A549 (cell line): Measurements from ENCODE around the gene KCNK13. TPM values are rescaled to one million over a fixed set of nuclear protein-coding genes. Genes with fewer than 3 reads are reported as not detected.

Experiments
- ATAC-seq, 2 experiments: fragments of 200-7000 bp in 1 of 2; fragments of >200 bp in 1 of 2; cut with Nextera tagmentation in 1 of 2; cut with Tn5 transposase in 1 of 2; 3 replicates each; pipeline versions ENCODE4 v1.8.0 to v1.9.1; 2018 to 2020; ENCODE audit warnings: mild to moderate bottlenecking in 1 of 2, moderate library complexity in 1 of 2
- CTCF ChIA-PET: fragments of 300-600 bp; sonication (Branson Sonifier 250); formaldehyde crosslinking; extraction: SDS; loops from one replicate; lab custom pipeline; 2021; ENCODE audit warnings: antibody characterized with exemption, inconsistent platforms; lab: Yijun Ruan, JAX
- POLR2A ChIA-PET: fragments of 350-600 bp; formaldehyde crosslinking; extraction: SDS; loops from one replicate; lab custom pipeline; 2021; ENCODE audit warnings: antibody characterized with exemption, inconsistent platforms; lab: Yijun Ruan, JAX
- DNase-seq, 2 experiments: peaks; one replicate each; pipeline versions ENCODE4 v3.0.0 to v3.0.0-alpha.2; 2011 to 2016; ENCODE audit warnings: low read depth in 1 of 2, low spot score in 1 of 2
- FAIRE-seq: peaks from 2 replicates; lab custom pipeline; 2011; peaks lifted over from hg19 to GRCh38; lab: Jason Lieb, UNC
- H3K27ac ChIP-seq, 2 experiments: fragments of >200 bp; sonication (Bioruptor Twin); formaldehyde crosslinking; 3 replicates each; pipeline ENCODE4 v1.5.1; 2016 to 2017
- H3K4me1 ChIP-seq: fragments of >200 bp; sonication (Bioruptor Twin); formaldehyde crosslinking; 3 replicates; pipeline ENCODE4 v1.6.1; 2016
- H3K4me2 ChIP-seq: fragments of >200 bp; sonication (Bioruptor Twin); formaldehyde crosslinking; 3 replicates; pipeline ENCODE4 v1.6.1; 2016
- H3K4me3 ChIP-seq: fragments of >200 bp; sonication (Bioruptor Twin); formaldehyde crosslinking; 3 replicates; pipeline ENCODE4 v1.5.1; 2016
- H3K9me3 ChIP-seq: fragments of >200 bp; sonication (Bioruptor Twin); formaldehyde crosslinking; 3 replicates; pipeline ENCODE4 v1.6.1; 2016
- CEBPB ChIP-seq, 2 experiments: fragments of >200 bp in 1 of 2; sonication (Bioruptor Twin) in 1 of 2; formaldehyde crosslinking in 1 of 2; IDR thresholded peaks; 2 replicates each; pipeline ENCODE4 v1.6.1; 2012 to 2016
- EHMT2 ChIP-seq: fragments of 200-600 bp; sonication (generic); IDR thresholded peaks from 2 replicates; pipeline ENCODE4 v1.6.1; 2016; ENCODE audit warnings: antibody characterized with exemption, low read depth, mild to moderate bottlenecking, moderate library complexity
- ESRRA ChIP-seq: fragments of 150-350 bp; IDR thresholded peaks from 2 replicates; pipeline ENCODE4 v1.6.1; 2014; ENCODE audit warnings: mild to moderate bottlenecking, low read length, borderline replicate concordance
- HDAC2 ChIP-seq: fragments of 200-600 bp; sonication (generic); IDR thresholded peaks from 2 replicates; pipeline ENCODE4 v1.6.1; 2016
- HMGXB4 ChIP-seq: fragments of 250-450 bp; sonication (Bioruptor Pico); IDR thresholded peaks from 2 replicates; pipeline ENCODE4 v1.5.0; 2021; ENCODE audit warnings: mild to moderate bottlenecking, moderate library complexity, borderline replicate concordance
- HOXA7 ChIP-seq: fragments of 250-450 bp; sonication (Bioruptor Pico); IDR thresholded peaks from 2 replicates; pipeline ENCODE4 v1.5.0; 2020; ENCODE audit warnings: mild to moderate bottlenecking, moderate library complexity
- HOXB5 ChIP-seq: fragments of 250-450 bp; sonication (Bioruptor Pico); IDR thresholded peaks from 2 replicates; pipeline ENCODE4 v1.5.0; 2020; ENCODE audit warnings: mild to moderate bottlenecking, moderate library complexity
- KDM1A ChIP-seq: fragments of 200-600 bp; sonication (generic); IDR thresholded peaks from 2 replicates; pipeline ENCODE4 v1.6.1; 2016; ENCODE audit warnings: low read depth, mild to moderate bottlenecking
- MAX ChIP-seq: IDR thresholded peaks from 2 replicates; pipeline ENCODE4 v1.6.1; 2012
- MYC ChIP-seq: IDR thresholded peaks from 2 replicates; pipeline ENCODE4 v1.6.1; 2012; ENCODE audit warnings: mild to moderate bottlenecking, inconsistent platforms, low read length, improper control_type of control experiment, borderline replicate concordance
- RAD21 ChIP-seq, 2 experiments: fragments of >200 bp in 1 of 2; sonication (Bioruptor Twin) in 1 of 2; formaldehyde crosslinking in 1 of 2; IDR thresholded peaks in 1 of 2; conservative IDR thresholded peaks in 1 of 2; 2 replicates in 1 of 2; 3 replicates in 1 of 2; pipeline ENCODE4 v1.6.1; 2012 to 2018; ENCODE audit warnings: inconsistent platforms in 1 of 2
- RARB ChIP-seq: fragments of 250-450 bp; sonication (Bioruptor Pico); IDR thresholded peaks from 2 replicates; pipeline ENCODE4 v1.8.0; 2021; ENCODE audit warnings: mild to moderate bottlenecking, moderate library complexity
- RCOR1 ChIP-seq: fragments of 150-350 bp; IDR thresholded peaks from 2 replicates; pipeline ENCODE4 v1.6.1; 2014; ENCODE audit warnings: antibody characterized with exemption, low read length, low read depth
- REST ChIP-seq: fragments of 200-600 bp; sonication (generic); IDR thresholded peaks from 2 replicates; pipeline ENCODE4 v1.6.1; 2016; ENCODE audit warnings: antibody characterized with exemption, mild to moderate bottlenecking, moderate library complexity
- RFX5 ChIP-seq: fragments of 450-650 bp; IDR thresholded peaks from 2 replicates; pipeline ENCODE4 v1.7.1; 2014; ENCODE audit warnings: antibody characterized with exemption, mild to moderate bottlenecking, moderate library complexity
- SREBF2 ChIP-seq: fragments of 450-650 bp; IDR thresholded peaks from 2 replicates; pipeline ENCODE4 v1.6.1; 2014; ENCODE audit warnings: mild to moderate bottlenecking, moderate library complexity
- TP53 ChIP-seq: fragments of 250-450 bp; sonication (Bioruptor Pico); IDR thresholded peaks from 2 replicates; pipeline ENCODE4 v1.5.0; 2021; ENCODE audit warnings: mild to moderate bottlenecking, moderate library complexity
- ZC3H11A ChIP-seq: fragments of 450-650 bp; IDR thresholded peaks from 2 replicates; pipeline ENCODE4 v1.6.1; 2014; ENCODE audit warnings: antibody characterized with exemption, mild to moderate bottlenecking
- ZFP36 ChIP-seq: fragments of 450-650 bp; IDR thresholded peaks from 2 replicates; pipeline ENCODE4 v1.6.1; 2014; ENCODE audit warnings: borderline replicate concordance; ENCODE audit not compliant: partially characterized antibody
- ZNF302 ChIP-seq: fragments of 250-450 bp; sonication (Bioruptor Pico); IDR thresholded peaks from 2 replicates; pipeline ENCODE4 v1.9.0; 2021; ENCODE audit warnings: inconsistent platforms, mild to moderate bottlenecking, moderate library complexity
- WGBS: methylation state at CpG from one replicate; pipeline ENCODE4 v1.1.6; 2017; ENCODE audit errors: missing lambda C conversion rate; 5-methylcytosine and 5-hydroxymethylcytosine counted together
- polyA plus RNA-seq, 4 experiments: library from polyadenylated mRNA; depleted of rRNA in 3 of 4; stranded (reverse); fragments of >200 nt; fragmentation: RNase III in 1 of 4; extraction: RNeasy Plus Mini Kit Qiagen cat#74134 plus additional on column Dnase treatment in 1 of 4; gene quantifications; 2 replicates in 3 of 4; 3 replicates in 1 of 4; pipeline ENCODE4 v1.2.3, GENCODE V29; 2011 to 2017

The KCNK13 gene
- polyA plus RNA-seq, 2 of the 4 experiments (the other 2 are of a cell fraction): not detected

GRCh38 chr14:90201344-90201743 lies 139.6 kb downstream of the KCNK13 start:
- FAIRE-seq (no peak), ATAC-seq (no peak), DNase-seq (no peak)
- ChIA-PET CTCF (no interaction called here), POLR2A (no interaction called here)
- 18% methylated on average over 2 of the region's 2 CpGs for WGBS
- TF ChIP-seq RCOR1 (no peak), ZFP36 (no peak), RARB (CRISPR knock-in tag) (no peak), MYC (no peak), TP53 (CRISPR knock-in tag) (no peak), ZNF302 (CRISPR knock-in tag) (no peak), CEBPB (IDR thresholded peaks at IDR 0.05) (no peak), HOXB5 (CRISPR knock-in tag) (no peak), KDM1A (no peak), HOXA7 (CRISPR knock-in tag) (no peak), MAX (no peak), HDAC2 (no peak), RFX5 (no peak), HMGXB4 (CRISPR knock-in tag) (no peak), REST (no peak), SREBF2 (no peak), ZC3H11A (no peak), EHMT2 (no peak)
- no peak overlapping the region for H3K4me3 ChIP-seq
- no peak overlapping the region for H3K27ac ChIP-seq
- H3K9me3 ChIP-seq: no peaks in the 10 kb centered on the region; the same call in 2 of the 3 replicates
- H3K4me1 ChIP-seq: no peaks in the 10 kb centered on the region
- H3K4me2 ChIP-seq: no peak overlapping the region

- TF ChIP-seq ESRRA (no peak), RAD21 (conservative IDR thresholded peaks at IDR 0.05 in 1 of 2, IDR thresholded peaks at IDR 0.05 in 1 of 2) (no peak)
- TF ChIP-seq, all 56 proteins: peak for 0
- Histone ChIP-seq H3K4me2 (no peak overlapping the region), H3K4me3 (no peak overlapping the region), H3K27ac (no peak overlapping the region), H3K9me3 (no peaks in the 10 kb centered on the region; the same call in 2 of the 3 replicates), H3K4me1 (no peaks in the 10 kb centered on the region)
- DNase-seq (no peak), ATAC-seq (no peak), FAIRE-seq (no peak)
- ChIA-PET CTCF (interaction anchor here (1.9 kb wide), 1 partner anchor 31 kb away, joined by 4 read pairs; no protein-coding TSS in a partner anchor), POLR2A (interaction anchor here (0.7 kb wide), 1 partner anchor 91 kb away, joined by 3 read pairs; no protein-coding TSS in a partner anchor)
Measured at GRCh38 chr14:90204516-90204915, 142.7 kb downstream of the KCNK13 start.
